K562 (cell line): ENCODE data around the gene CD1D. TPM values are rescaled to one million over a fixed set of nuclear protein-coding genes. Genes with fewer than 3 reads are reported as not detected.

ENCODE experiments used
- ATAC-seq: fragments of 200-7000 bp; cut with Tn5 transposase; 3 replicates; pipeline ENCODE4 v1.9.1; 2020; ENCODE audit warnings: moderate library complexity
- BruUV-seq: library from RNA; stranded (reverse); fragments of 400-500 nt; replicated peaks from 2 replicates; lab custom pipeline; 2021; lab: Mats Ljungman, UMichigan
- CTCF ChIA-PET: fragments of 300-600 bp; formaldehyde crosslinking; extraction: SDS; loops from one replicate; lab custom pipeline; 2021; ENCODE audit warnings: low intra/inter-chr PET ratio; lab: Yijun Ruan, JAX
- POLR2A ChIA-PET: fragments of 300-600, 350-650 bp; sonication (Branson Sonifier 250); formaldehyde crosslinking; extraction: SDS; loops from one replicate; lab custom pipeline; 2021; ENCODE audit warnings: antibody characterized with exemption, inconsistent platforms; lab: Yijun Ruan, JAX
- DNase-seq, 4 experiments: peaks; one replicate each; pipeline versions ENCODE4 v3.0.0 to v3.0.0-alpha.2; 2011 to 2018; ENCODE audit warnings: low spot score in 3 of 4, mixed read lengths in 3 of 4; ENCODE audit errors: extremely low read depth in 1 of 4
- FAIRE-seq: peaks from 2 replicates; lab custom pipeline; 2011; peaks lifted over from hg19 to GRCh38; lab: Jason Lieb, UNC
- H2AFZ ChIP-seq: 2 replicates; pipeline ENCODE4 v1.6.0; 2011; ENCODE audit warnings: low read depth, low read length, control low read depth, inconsistent platforms
- H3K27ac ChIP-seq: fragments of 200-600 bp; 3 replicates; pipeline ENCODE4 v1.8.0; 2011; ENCODE audit warnings: low read depth, mild to moderate bottlenecking, control low read depth, inconsistent platforms, low read length, moderate library complexity, mixed read lengths; ENCODE audit errors: extremely low read depth
- H3K27me3 ChIP-seq, 2 experiments: fragments of 300-600 bp in 1 of 2; 2 replicates in 1 of 2; 3 replicates in 1 of 2; pipeline versions ENCODE4 v1.6.0 to v1.8.0; 2011; ENCODE audit warnings: inconsistent platforms in 2 of 2, low read length in 2 of 2, mild to moderate bottlenecking in 1 of 2, mixed read lengths in 1 of 2, moderate library complexity in 1 of 2; ENCODE audit not compliant: control insufficient read depth in 2 of 2, insufficient read depth in 2 of 2
- H3K36me3 ChIP-seq: fragments of 300-600 bp; 3 replicates; pipeline ENCODE4 v1.8.0; 2011; ENCODE audit warnings: mild to moderate bottlenecking, low read length, inconsistent platforms; ENCODE audit not compliant: control insufficient read depth, insufficient read depth
- H3K4me1 ChIP-seq, 2 experiments: fragments of 200-600 bp in 1 of 2; replicated peaks in 1 of 2; 2 replicates in 1 of 2; 3 replicates in 1 of 2; pipeline versions ENCODE4 v1.5.1 to v1.8.0; 2011; ENCODE audit warnings: inconsistent platforms in 2 of 2, low read length in 2 of 2, mild to moderate bottlenecking in 1 of 2, mixed read lengths in 1 of 2, moderate library complexity in 1 of 2; ENCODE audit not compliant: control insufficient read depth in 2 of 2, insufficient read depth in 2 of 2
- H3K4me2 ChIP-seq: 2 replicates; pipeline ENCODE4 v1.6.1; 2011; ENCODE audit warnings: low read length, control low read depth, inconsistent platforms, mixed read lengths; ENCODE audit not compliant: insufficient read depth
- H3K4me3 ChIP-seq: fragments of 200-600 bp; sonication (generic), shearing (Covaris generic); 2 replicates; pipeline ENCODE4 v1.5.1; 2016; ENCODE audit warnings: control low read depth, inconsistent platforms
- H3K79me2 ChIP-seq: fragments of 200-600 bp; 3 replicates; pipeline ENCODE4 v1.8.0; 2011; ENCODE audit warnings: low read length, inconsistent platforms; ENCODE audit not compliant: control insufficient read depth, insufficient read depth
- H3K9ac ChIP-seq, 2 experiments: 2 replicates each; pipeline versions ENCODE4 v1.6.0 to v1.6.1; 2011; ENCODE audit warnings: low read depth in 2 of 2, low read length in 2 of 2, control low read depth in 1 of 2, inconsistent platforms in 1 of 2, mild to moderate bottlenecking in 1 of 2, mixed read lengths in 1 of 2; ENCODE audit not compliant: insufficient read depth in 1 of 2
- H3K9me1 ChIP-seq: one replicate; pipeline ENCODE4 v1.6.0; 2011; ENCODE audit warnings: inconsistent platforms, mild to moderate bottlenecking, low read length, moderate library complexity; ENCODE audit not compliant: control insufficient read depth, insufficient read depth
- H3K9me3 ChIP-seq: replicated peaks from 2 replicates; pipeline ENCODE4 v1.5.1; 2011; ENCODE audit warnings: low read depth, low read length, inconsistent platforms; ENCODE audit not compliant: control insufficient read depth, insufficient read depth
- H4K20me1 ChIP-seq: replicated peaks from 2 replicates; pipeline ENCODE4 v1.6.1; 2011; ENCODE audit warnings: low read length, inconsistent platforms, mixed read lengths; ENCODE audit not compliant: control insufficient read depth, insufficient read depth
- CTBP1 ChIP-seq: fragments of 450-650 bp; IDR thresholded peaks from 2 replicates; pipeline ENCODE4 v1.6.1; 2016; ENCODE audit warnings: borderline replicate concordance
- HMGN3 ChIP-seq: IDR thresholded peaks from 2 replicates; pipeline ENCODE4 v1.6.1; 2011; ENCODE audit warnings: borderline replicate concordance, low read depth, mild to moderate bottlenecking, mixed read lengths, low read length; ENCODE audit not compliant: insufficient read length; ENCODE audit errors: extremely low read depth
- PHF8 ChIP-seq: fragments of 200-600 bp; sonication (generic); IDR thresholded peaks from 2 replicates; pipeline ENCODE4 v1.6.1; 2012; ENCODE audit warnings: mixed run types, mild to moderate bottlenecking, inconsistent platforms, low read length, moderate library complexity, borderline replicate concordance
- POLR2A ChIP-seq: fragments of 450-650 bp; conservative IDR thresholded peaks from 2 replicates; pipeline ENCODE4 v1.6.1; 2016
- RBM22 ChIP-seq: fragments of 200-400 bp; formaldehyde crosslinking; IDR thresholded peaks from 2 replicates; pipeline ENCODE4 v1.6.1; 2018; ENCODE audit warnings: low read length, low read depth; ENCODE audit not compliant: poor library complexity, severe bottlenecking
- SMARCB1 ChIP-seq: IDR thresholded peaks from 2 replicates; pipeline ENCODE4 v1.6.1; 2011; ENCODE audit warnings: improper control_type of control experiment, low read depth; ENCODE audit not compliant: insufficient read length
- ZNF146 ChIP-seq: IDR thresholded peaks from one replicate; pipeline ENCODE4 v1.6.1; 2018; ENCODE audit warnings: missing compliant biosample characterization; ENCODE audit not compliant: unreplicated experiment
- ZNF436 ChIP-seq: fragments of 250-450, 450-650 bp; sonication (Bioruptor Pico); formaldehyde crosslinking; IDR thresholded peaks from 2 replicates; pipeline ENCODE4 v1.7.0; 2020; ENCODE audit warnings: mild to moderate bottlenecking
- in situ Hi-C: fragments of 300-500 bp; cut with MboI; formaldehyde crosslinking; loops from 4 replicates; pipeline ENCODE4 v1.15.0; 2018; ENCODE audit warnings: inconsistent platforms, mixed read lengths
- intact Hi-C: fragments of 100-400 bp; cut with micrococcal nuclease; formaldehyde crosslinking; loops from 2 replicates; pipeline ENCODE4 v1.14.2; 2022
- polyA plus RNA-seq, 8 experiments: library from polyadenylated mRNA; depleted of rRNA in 4 of 8; stranded (reverse) in 5 of 8; unstranded in 3 of 8; fragments of >200 nt; fragmentation: Nextera tagmentation in 2 of 8; fragmentation: Illumina TruSeq in 1 of 8; extraction: Ambion mirVana in 2 of 8; extraction: Trizol in 1 of 8; gene quantifications; 2 replicates each; pipeline versions ENCODE4 v1.2.1 to v1.2.3, GENCODE V29; 2011 to 2014; ENCODE audit warnings: inconsistent platforms in 1 of 8, missing spikeins in 1 of 8
- total RNA-seq, 7 experiments: library from RNA; depleted of rRNA in 6 of 7; stranded (reverse); fragments of >200 nt in 6 of 7; fragmentation: Illumina TruSeq in 2 of 7; extraction: Trizol in 2 of 7; gene quantifications; 2 replicates each; pipeline versions ENCODE4 v1.2.1 to v1.2.3, GENCODE V29; 2011 to 2021; ENCODE audit warnings: low replicate concordance in 1 of 7
- TF ChIP-seq, protein P1 (sequence below): fragments of 250-450 bp; sonication (Bioruptor Pico); IDR thresholded peaks from 2 replicates; pipeline ENCODE4 v1.8.0; 2021; ENCODE audit warnings: mild to moderate bottlenecking, moderate library complexity
- TF ChIP-seq, protein P2 (sequence below): sonication (generic); formaldehyde crosslinking; IDR thresholded peaks from 2 replicates; pipeline ENCODE4 v1.8.0; 2022; ENCODE audit warnings: missing genetic modification reagents, mild to moderate bottlenecking, borderline replicate concordance
- TF ChIP-seq, protein P3 (sequence below): fragments of 450-650 bp; IDR thresholded peaks from 2 replicates; pipeline ENCODE4 v1.6.1; 2016; ENCODE audit warnings: antibody characterized with exemption
- TF ChIP-seq, protein P4 (sequence below): fragments of 450-650 bp; IDR thresholded peaks from 2 replicates; pipeline ENCODE4 v1.6.1; 2017; ENCODE audit warnings: mild to moderate bottlenecking, moderate library complexity

The CD1D gene
- total and polyA plus RNA-seq, 9 of the 15 experiments (the other 6 are each of a cell fraction or from before 2014, with no cell fraction given): 0.03 TPM; not detected in 8

DNA sequence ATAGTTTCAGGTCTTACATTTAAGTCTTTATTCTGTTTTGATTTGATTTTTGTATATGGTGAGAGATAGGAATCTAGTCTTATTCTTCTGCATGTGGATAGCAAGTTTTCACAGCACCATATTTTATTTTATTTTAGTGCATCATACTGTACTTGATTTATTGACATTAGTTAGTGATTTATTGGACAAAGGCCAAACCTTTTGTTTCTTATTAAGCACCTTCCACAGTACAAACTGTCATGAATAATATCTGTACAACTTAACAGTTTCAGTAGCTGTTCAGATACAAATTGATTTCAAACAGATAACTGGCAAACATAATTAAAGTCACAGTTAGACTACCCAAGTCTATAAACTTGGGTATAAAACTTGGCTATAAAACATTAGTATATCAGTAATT is 15.8 kb downstream of the CD1D start:
- POLR2A ChIA-PET: no interaction called here
- no peaks in the 10 kb centered on the region; a peak in 1 of 5 replicates for H3K4me1 ChIP-seq
- no peak overlapping the region for H3K9ac ChIP-seq
- H3K9me3 ChIP-seq: no peaks in the 10 kb centered on the region
- H3K4me2 ChIP-seq: no peak overlapping the region
- DNase-seq (no peak), FAIRE-seq (no peak), ATAC-seq (no peak)
- H3K9me1 ChIP-seq: no peaks in the 10 kb centered on the region
- H3K4me3 ChIP-seq: no peak overlapping the region
- no peaks in the 10 kb centered on the region for H4K20me1 ChIP-seq
- in situ Hi-C loops: no loop called here
- no peaks in the 10 kb centered on the region for H3K36me3 ChIP-seq
- CTCF ChIA-PET: no interaction called here
- intact Hi-C loops: no loop called here
- no peaks in the 10 kb centered on the region for H3K79me2 ChIP-seq
- BruUV-seq: no TSS peak
- H2AFZ ChIP-seq: no peak overlapping the region
- H3K27ac ChIP-seq: no peak overlapping the region
- no peaks in the 10 kb centered on the region for H3K27me3 ChIP-seq
- TF ChIP-seq ZNF146 (CRISPR knock-in tag) (no peak), HMGN3 (no peak), ZNF436 (no peak), CTBP1 (no peak), PHF8 (no peak), POLR2A (no peak), SMARCB1 (no peak), RBM22 (no peak)
- TF ChIP-seq, protein P1, sequence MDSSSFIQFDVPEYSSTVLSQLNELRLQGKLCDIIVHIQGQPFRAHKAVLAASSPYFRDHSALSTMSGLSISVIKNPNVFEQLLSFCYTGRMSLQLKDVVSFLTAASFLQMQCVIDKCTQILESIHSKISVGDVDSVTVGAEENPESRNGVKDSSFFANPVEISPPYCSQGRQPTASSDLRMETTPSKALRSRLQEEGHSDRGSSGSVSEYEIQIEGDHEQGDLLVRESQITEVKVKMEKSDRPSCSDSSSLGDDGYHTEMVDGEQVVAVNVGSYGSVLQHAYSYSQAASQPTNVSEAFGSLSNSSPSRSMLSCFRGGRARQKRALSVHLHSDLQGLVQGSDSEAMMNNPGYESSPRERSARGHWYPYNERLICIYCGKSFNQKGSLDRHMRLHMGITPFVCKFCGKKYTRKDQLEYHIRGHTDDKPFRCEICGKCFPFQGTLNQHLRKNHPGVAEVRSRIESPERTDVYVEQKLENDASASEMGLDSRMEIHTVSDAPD (CRISPR knock-in tag): no peak
- TF ChIP-seq, protein P2, sequence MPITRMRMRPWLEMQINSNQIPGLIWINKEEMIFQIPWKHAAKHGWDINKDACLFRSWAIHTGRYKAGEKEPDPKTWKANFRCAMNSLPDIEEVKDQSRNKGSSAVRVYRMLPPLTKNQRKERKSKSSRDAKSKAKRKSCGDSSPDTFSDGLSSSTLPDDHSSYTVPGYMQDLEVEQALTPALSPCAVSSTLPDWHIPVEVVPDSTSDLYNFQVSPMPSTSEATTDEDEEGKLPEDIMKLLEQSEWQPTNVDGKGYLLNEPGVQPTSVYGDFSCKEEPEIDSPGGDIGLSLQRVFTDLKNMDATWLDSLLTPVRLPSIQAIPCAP (CRISPR knock-in tag): no peak
- TF ChIP-seq, protein P3, sequence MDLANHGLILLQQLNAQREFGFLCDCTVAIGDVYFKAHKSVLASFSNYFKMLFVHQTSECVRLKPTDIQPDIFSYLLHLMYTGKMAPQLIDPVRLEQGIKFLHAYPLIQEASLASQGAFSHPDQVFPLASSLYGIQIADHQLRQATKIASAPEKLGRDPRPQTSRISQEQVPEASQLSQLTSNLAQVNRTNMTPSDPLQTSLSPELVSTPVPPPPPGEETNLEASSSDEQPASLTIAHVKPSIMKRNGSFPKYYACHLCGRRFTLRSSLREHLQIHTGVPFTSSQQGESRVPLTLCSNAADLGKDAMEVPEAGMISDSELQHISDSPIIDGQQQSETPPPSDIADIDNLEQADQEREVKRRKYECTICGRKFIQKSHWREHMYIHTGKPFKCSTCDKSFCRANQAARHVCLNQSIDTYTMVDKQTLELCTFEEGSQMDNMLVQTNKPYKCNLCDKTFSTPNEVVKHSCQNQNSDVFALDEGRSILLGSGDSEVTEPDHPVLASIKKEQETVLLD: no peak
- TF ChIP-seq, protein P4, sequence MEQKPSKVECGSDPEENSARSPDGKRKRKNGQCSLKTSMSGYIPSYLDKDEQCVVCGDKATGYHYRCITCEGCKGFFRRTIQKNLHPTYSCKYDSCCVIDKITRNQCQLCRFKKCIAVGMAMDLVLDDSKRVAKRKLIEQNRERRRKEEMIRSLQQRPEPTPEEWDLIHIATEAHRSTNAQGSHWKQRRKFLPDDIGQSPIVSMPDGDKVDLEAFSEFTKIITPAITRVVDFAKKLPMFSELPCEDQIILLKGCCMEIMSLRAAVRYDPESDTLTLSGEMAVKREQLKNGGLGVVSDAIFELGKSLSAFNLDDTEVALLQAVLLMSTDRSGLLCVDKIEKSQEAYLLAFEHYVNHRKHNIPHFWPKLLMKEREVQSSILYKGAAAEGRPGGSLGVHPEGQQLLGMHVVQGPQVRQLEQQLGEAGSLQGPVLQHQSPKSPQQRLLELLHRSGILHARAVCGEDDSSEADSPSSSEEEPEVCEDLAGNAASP: no peak
